HEK293 (cell line): ENCODE data around the gene NTSR1.

ENCODE experiments used
- CTCF ChIA-PET: fragments of 350-600 bp; formaldehyde crosslinking; extraction: SDS; loops from one replicate; lab custom pipeline; 2021; ENCODE audit warnings: antibody characterized with exemption; lab: Yijun Ruan, JAX
- POLR2A ChIA-PET: fragments of 300-600 bp; formaldehyde crosslinking; extraction: SDS; loops from one replicate; lab custom pipeline; 2020; ENCODE audit warnings: antibody characterized with exemption, inconsistent platforms; lab: Yijun Ruan, JAX
- H3K27ac ChIP-seq: fragments of 200-500 bp; sonication (Bioruptor generic); 2 replicates; pipeline ENCODE4 v1.5.1; 2014; ENCODE audit warnings: low read depth, low read length, control low read depth, inconsistent platforms; ENCODE audit errors: extremely low read depth
- H3K36me3 ChIP-seq, 2 experiments: fragments of 200-500 bp in 1 of 2; sonication (Bioruptor generic) in 1 of 2; 1 replicate in 1 of 2; 2 replicates in 1 of 2; pipeline ENCODE4 v1.5.1; 2014 to 2017; ENCODE audit warnings: inconsistent platforms in 2 of 2, low read length in 2 of 2; ENCODE audit not compliant: control insufficient read depth in 2 of 2, insufficient read depth in 1 of 2
- H3K4me1 ChIP-seq: fragments of 200-500 bp; sonication (Bioruptor generic); 2 replicates; pipeline ENCODE4 v1.5.1; 2014; ENCODE audit warnings: mild to moderate bottlenecking, low read length, inconsistent platforms; ENCODE audit not compliant: control insufficient read depth, insufficient read depth
- H3K4me3 ChIP-seq: 2 replicates; pipeline ENCODE4 v1.5.1; 2011; ENCODE audit warnings: low read depth, mild to moderate bottlenecking, control low read depth, low read length, moderate library complexity
- H3K9me3 ChIP-seq: fragments of 200-500 bp; sonication (Bioruptor generic); 2 replicates; pipeline ENCODE4 v1.5.1; 2014; ENCODE audit warnings: low read depth, low read length, inconsistent platforms; ENCODE audit not compliant: control insufficient read depth, insufficient read depth
- BCL11A ChIP-seq: fragments of 450-650 bp; formaldehyde crosslinking; IDR thresholded peaks from 2 replicates; pipeline ENCODE4 v1.5.1; 2016; ENCODE audit warnings: low read depth, missing biosample characterization, missing genetic modification characterization
- GLIS1 ChIP-seq: fragments of 450-650 bp; formaldehyde crosslinking; IDR thresholded peaks from 2 replicates; pipeline ENCODE4 v1.5.1; 2016; ENCODE audit warnings: missing biosample characterization, missing genetic modification characterization
- KLF7 ChIP-seq: fragments of 450-650 bp; formaldehyde crosslinking; IDR thresholded peaks from 2 replicates; pipeline ENCODE4 v1.5.1; 2016; ENCODE audit warnings: missing biosample characterization, missing genetic modification characterization, borderline replicate concordance
- PRDM10 ChIP-seq: fragments of 450-650 bp; formaldehyde crosslinking; IDR thresholded peaks from 2 replicates; pipeline ENCODE4 v1.5.1; 2016; ENCODE audit warnings: missing biosample characterization, missing genetic modification characterization
- SCRT1 ChIP-seq: fragments of 450-650 bp; formaldehyde crosslinking; IDR thresholded peaks from 2 replicates; pipeline ENCODE4 v1.5.1; 2016; ENCODE audit warnings: missing biosample characterization, missing genetic modification characterization, borderline replicate concordance
- SP7 ChIP-seq: fragments of 450-650 bp; formaldehyde crosslinking; IDR thresholded peaks from 2 replicates; pipeline ENCODE4 v1.5.1; 2016; ENCODE audit warnings: missing biosample characterization, missing genetic modification characterization
- ZBTB21 ChIP-seq: fragments of 450-650 bp; formaldehyde crosslinking; IDR thresholded peaks from 2 replicates; pipeline ENCODE4 v1.5.1; 2017; ENCODE audit warnings: missing biosample characterization, missing genetic modification characterization
- ZNF157 ChIP-seq: fragments of 450-650 bp; formaldehyde crosslinking; IDR thresholded peaks from 2 replicates; pipeline ENCODE4 v1.5.1; 2016; ENCODE audit warnings: missing biosample characterization, missing genetic modification characterization
- ZNF16 ChIP-seq: fragments of 450-650 bp; formaldehyde crosslinking; IDR thresholded peaks from 2 replicates; pipeline ENCODE4 v1.5.1; 2016; ENCODE audit warnings: low read depth, missing biosample characterization, missing genetic modification characterization
- ZNF19 ChIP-seq: fragments of 450-650 bp; formaldehyde crosslinking; IDR thresholded peaks from 2 replicates; pipeline ENCODE4; 2016; ENCODE audit warnings: missing biosample characterization, missing genetic modification characterization, low read depth
- ZNF2 ChIP-seq: fragments of 450-650 bp; formaldehyde crosslinking; IDR thresholded peaks from 2 replicates; pipeline ENCODE4 v1.5.1; 2016; ENCODE audit warnings: missing biosample characterization, missing genetic modification characterization
- ZNF221 ChIP-seq: fragments of 450-650 bp; formaldehyde crosslinking; IDR thresholded peaks from 2 replicates; pipeline ENCODE4 v1.5.1; 2017; ENCODE audit warnings: missing biosample characterization, missing genetic modification characterization, borderline replicate concordance
- ZNF513 ChIP-seq: fragments of 450-650 bp; IDR thresholded peaks from 2 replicates; pipeline ENCODE4 v1.5.1; 2018; ENCODE audit warnings: missing biosample characterization, missing genetic modification characterization
- ZNF530 ChIP-seq: fragments of 450-650 bp; formaldehyde crosslinking; IDR thresholded peaks from 2 replicates; pipeline ENCODE4 v1.5.1; 2016; ENCODE audit warnings: low read depth, missing biosample characterization, missing genetic modification characterization
- ZNF670 ChIP-seq: fragments of 450-650 bp; formaldehyde crosslinking; IDR thresholded peaks from 2 replicates; pipeline ENCODE4 v1.5.1; 2016; ENCODE audit warnings: missing biosample characterization, missing genetic modification characterization, low read depth
- ZNF777 ChIP-seq: fragments of 450-650 bp; formaldehyde crosslinking; IDR thresholded peaks from 2 replicates; pipeline ENCODE4 v1.5.1; 2017; ENCODE audit warnings: missing biosample characterization, missing genetic modification characterization, borderline replicate concordance
- ZSCAN23 ChIP-seq: fragments of 450-650 bp; formaldehyde crosslinking; IDR thresholded peaks from 2 replicates; pipeline ENCODE4 v1.5.1; 2016; ENCODE audit warnings: missing biosample characterization, missing genetic modification characterization
- TF ChIP-seq, protein P1 (sequence below): fragments of 450-650 bp; formaldehyde crosslinking; IDR thresholded peaks from 2 replicates; pipeline ENCODE4 v1.5.1; 2017; ENCODE audit warnings: missing biosample characterization, mild to moderate bottlenecking, missing genetic modification characterization, moderate library complexity
- TF ChIP-seq, protein P2 (sequence below): sonication (generic); formaldehyde crosslinking; IDR thresholded peaks from 2 replicates; pipeline ENCODE4 v1.8.1; 2022; ENCODE audit warnings: mild to moderate bottlenecking, moderate library complexity, missing genetic modification reagents
- TF ChIP-seq, protein P3 (sequence below): fragments of 450-650 bp; formaldehyde crosslinking; IDR thresholded peaks from 2 replicates; pipeline ENCODE4 v1.5.1; 2016; ENCODE audit warnings: missing biosample characterization, missing genetic modification characterization, borderline replicate concordance

Gene NTSR1

DNA sequence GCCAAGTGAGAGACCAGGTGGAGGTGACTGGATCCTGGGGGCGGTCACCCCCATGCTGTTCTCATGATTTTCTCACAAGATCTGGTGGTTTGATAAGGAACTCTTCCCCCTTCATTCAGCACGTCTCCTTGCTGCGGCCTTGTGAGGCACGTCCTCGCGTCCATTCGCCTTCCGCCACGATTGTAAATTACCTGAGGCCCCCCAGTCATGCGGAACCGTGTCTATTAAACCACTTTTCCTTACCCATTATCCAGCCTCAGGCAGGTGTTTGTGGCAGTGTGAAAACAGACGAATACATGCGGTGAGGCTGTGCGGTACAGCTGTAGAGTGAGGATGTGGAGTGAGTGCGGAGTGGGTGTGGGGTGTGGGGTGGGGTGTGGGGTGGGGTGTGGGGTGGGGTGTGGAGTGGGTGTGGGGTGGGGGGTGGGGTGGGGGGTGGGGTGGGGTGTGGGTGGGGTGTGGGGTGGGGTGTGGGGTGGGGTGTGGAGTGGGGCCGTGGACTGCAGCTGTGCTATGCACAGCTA lies 12.1 kb upstream of the NTSR1 start (continued):
- TF ChIP-seq ZNF777 (tag by site-specific recombination): no peak
- no peak for TF ChIP-seq PRDM10 (tag by site-specific recombination)
- TF ChIP-seq ZNF157 (tag by site-specific recombination): no peak
- no peak for TF ChIP-seq ZNF16
- TF ChIP-seq ZNF670 (tag by site-specific recombination): no peak
- TF ChIP-seq ZBTB21 (tag by site-specific recombination): no peak
- TF ChIP-seq ZNF221 (tag by site-specific recombination): no peak
- no peak for TF ChIP-seq ZNF2 (tag by site-specific recombination)
- no peak for TF ChIP-seq BCL11A (tag by site-specific recombination)
- TF ChIP-seq, protein P1, sequence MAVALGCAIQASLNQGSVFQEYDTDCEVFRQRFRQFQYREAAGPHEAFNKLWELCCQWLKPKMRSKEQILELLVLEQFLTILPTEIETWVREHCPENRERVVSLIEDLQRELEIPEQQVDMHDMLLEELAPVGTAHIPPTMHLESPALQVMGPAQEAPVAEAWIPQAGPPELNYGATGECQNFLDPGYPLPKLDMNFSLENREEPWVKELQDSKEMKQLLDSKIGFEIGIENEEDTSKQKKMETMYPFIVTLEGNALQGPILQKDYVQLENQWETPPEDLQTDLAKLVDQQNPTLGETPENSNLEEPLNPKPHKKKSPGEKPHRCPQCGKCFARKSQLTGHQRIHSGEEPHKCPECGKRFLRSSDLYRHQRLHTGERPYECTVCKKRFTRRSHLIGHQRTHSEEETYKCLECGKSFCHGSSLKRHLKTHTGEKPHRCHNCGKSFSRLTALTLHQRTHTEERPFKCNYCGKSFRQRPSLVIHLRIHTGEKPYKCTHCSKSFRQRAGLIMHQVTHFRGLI (tag by site-specific recombination): no peak
- no peak for TF ChIP-seq SCRT1 (tag by site-specific recombination)
- TF ChIP-seq, all 188 proteins: peak for 0

DNA sequence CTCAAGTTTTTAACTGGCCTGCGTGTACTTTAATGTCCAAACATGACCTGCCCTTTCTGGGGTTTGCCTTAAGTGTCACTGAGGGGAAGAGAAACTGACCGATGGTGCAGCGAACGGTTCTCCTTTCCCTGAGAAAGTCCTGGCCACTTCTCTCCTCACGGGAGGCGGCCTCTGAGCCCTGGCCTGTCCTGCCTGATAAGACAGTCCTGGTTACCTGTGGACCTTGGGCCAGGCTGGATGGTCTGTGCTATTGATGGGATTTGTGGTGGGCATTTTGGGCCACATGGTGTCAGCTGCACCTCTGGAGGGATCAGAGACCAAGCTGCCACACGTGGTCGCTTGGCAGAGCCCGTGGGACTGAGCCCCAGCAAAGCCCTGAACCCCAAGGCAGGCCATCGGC lies 11.6 kb upstream of the NTSR1 start:
- CTCF ChIA-PET: no interaction called here
- H3K4me1 ChIP-seq: peaks cover 2% of the 10 kb centered on the region; the same call in 1 of the 2 replicates
- H3K9me3 ChIP-seq: no peaks in the 10 kb centered on the region
- H3K36me3 ChIP-seq: no peaks in the 10 kb centered on the region
- no peak overlapping the region for H3K4me3 ChIP-seq
- H3K27ac ChIP-seq: no peak overlapping the region
- POLR2A ChIA-PET: no interaction called here
- no peak for TF ChIP-seq ZNF530 (tag by site-specific recombination)
- no peak for TF ChIP-seq PRDM10 (tag by site-specific recombination)
- no peak for TF ChIP-seq ZSCAN23 (tag by site-specific recombination)
- TF ChIP-seq SP7 (tag by site-specific recombination): no peak
- TF ChIP-seq GLIS1 (tag by site-specific recombination): no peak
- no peak for TF ChIP-seq ZNF19 (tag by site-specific recombination)
- TF ChIP-seq, protein P2, sequence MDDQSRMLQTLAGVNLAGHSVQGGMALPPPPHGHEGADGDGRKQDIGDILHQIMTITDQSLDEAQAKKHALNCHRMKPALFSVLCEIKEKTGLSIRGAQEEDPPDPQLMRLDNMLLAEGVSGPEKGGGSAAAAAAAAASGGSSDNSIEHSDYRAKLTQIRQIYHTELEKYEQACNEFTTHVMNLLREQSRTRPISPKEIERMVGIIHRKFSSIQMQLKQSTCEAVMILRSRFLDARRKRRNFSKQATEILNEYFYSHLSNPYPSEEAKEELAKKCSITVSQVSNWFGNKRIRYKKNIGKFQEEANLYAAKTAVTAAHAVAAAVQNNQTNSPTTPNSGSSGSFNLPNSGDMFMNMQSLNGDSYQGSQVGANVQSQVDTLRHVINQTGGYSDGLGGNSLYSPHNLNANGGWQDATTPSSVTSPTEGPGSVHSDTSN: no peak
- TF ChIP-seq ZNF513 (tag by site-specific recombination): no peak
- TF ChIP-seq, protein P3, sequence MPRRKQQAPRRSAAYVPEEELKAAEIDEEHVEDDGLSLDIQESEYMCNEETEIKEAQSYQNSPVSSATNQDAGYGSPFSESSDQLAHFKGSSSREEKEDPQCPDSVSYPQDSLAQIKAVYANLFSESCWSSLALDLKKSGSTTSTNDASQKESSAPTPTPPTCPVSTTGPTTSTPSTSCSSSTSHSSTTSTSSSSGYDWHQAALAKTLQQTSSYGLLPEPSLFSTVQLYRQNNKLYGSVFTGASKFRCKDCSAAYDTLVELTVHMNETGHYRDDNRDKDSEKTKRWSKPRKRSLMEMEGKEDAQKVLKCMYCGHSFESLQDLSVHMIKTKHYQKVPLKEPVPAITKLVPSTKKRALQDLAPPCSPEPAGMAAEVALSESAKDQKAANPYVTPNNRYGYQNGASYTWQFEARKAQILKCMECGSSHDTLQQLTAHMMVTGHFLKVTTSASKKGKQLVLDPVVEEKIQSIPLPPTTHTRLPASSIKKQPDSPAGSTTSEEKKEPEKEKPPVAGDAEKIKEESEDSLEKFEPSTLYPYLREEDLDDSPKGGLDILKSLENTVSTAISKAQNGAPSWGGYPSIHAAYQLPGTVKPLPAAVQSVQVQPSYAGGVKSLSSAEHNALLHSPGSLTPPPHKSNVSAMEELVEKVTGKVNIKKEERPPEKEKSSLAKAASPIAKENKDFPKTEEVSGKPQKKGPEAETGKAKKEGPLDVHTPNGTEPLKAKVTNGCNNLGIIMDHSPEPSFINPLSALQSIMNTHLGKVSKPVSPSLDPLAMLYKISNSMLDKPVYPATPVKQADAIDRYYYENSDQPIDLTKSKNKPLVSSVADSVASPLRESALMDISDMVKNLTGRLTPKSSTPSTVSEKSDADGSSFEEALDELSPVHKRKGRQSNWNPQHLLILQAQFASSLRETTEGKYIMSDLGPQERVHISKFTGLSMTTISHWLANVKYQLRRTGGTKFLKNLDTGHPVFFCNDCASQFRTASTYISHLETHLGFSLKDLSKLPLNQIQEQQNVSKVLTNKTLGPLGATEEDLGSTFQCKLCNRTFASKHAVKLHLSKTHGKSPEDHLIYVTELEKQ: no peak
- TF ChIP-seq KLF7 (tag by site-specific recombination): no peak
